Measurements from ENCODE around the gene CHST9.

DNA sequence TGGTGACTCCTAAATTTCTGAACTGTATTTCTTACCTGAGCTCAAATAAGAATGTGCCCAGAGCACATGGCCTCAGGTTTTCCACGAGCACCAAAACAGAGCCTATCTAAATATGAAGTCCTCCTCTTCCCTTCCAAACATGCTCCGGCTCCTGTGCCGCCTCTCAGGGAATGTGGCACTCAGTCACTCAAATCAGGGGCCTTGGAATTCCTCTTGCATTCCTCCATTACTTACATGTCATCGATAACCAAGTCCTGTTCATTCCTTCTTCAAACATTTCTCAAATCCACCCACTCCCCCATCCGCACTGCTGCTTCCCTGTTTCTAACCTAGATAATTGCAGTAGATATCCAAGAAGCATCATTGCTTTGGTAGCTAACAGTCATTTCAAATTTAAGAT lies 151.4 kb downstream of the CHST9 start:
- TF ChIP-seq NR2F1 (conservative IDR thresholded peaks at IDR 0.05), result no peak
- no peak for TF ChIP-seq CTCF (IDR thresholded peaks at IDR 0.05 in 2 of 3, conservative IDR thresholded peaks at IDR 0.05 in 1 of 3; ENCODE audit: control insufficient read depth in 2 of 3, extremely low read depth in 1 of 3, insufficient read depth in 1 of 3, low read depth in 3 of 3, low read length in 3 of 3)
- no peak for TF ChIP-seq POLR2AphosphoS5 (IDR thresholded peaks at IDR 0.05; ENCODE audit: low read length)
- no peak for TF ChIP-seq PKNOX1 (IDR thresholded peaks at IDR 0.05)
- TF ChIP-seq MYC (IDR thresholded peaks at IDR 0.05; ENCODE audit: insufficient read depth, insufficient read length, insufficient replicate concordance, low read length, severe bottlenecking), result no peak
- TF ChIP-seq JUND (IDR thresholded peaks at IDR 0.05; ENCODE audit: low read depth, low read length), result no peak
- TF ChIP-seq, protein P1, sequence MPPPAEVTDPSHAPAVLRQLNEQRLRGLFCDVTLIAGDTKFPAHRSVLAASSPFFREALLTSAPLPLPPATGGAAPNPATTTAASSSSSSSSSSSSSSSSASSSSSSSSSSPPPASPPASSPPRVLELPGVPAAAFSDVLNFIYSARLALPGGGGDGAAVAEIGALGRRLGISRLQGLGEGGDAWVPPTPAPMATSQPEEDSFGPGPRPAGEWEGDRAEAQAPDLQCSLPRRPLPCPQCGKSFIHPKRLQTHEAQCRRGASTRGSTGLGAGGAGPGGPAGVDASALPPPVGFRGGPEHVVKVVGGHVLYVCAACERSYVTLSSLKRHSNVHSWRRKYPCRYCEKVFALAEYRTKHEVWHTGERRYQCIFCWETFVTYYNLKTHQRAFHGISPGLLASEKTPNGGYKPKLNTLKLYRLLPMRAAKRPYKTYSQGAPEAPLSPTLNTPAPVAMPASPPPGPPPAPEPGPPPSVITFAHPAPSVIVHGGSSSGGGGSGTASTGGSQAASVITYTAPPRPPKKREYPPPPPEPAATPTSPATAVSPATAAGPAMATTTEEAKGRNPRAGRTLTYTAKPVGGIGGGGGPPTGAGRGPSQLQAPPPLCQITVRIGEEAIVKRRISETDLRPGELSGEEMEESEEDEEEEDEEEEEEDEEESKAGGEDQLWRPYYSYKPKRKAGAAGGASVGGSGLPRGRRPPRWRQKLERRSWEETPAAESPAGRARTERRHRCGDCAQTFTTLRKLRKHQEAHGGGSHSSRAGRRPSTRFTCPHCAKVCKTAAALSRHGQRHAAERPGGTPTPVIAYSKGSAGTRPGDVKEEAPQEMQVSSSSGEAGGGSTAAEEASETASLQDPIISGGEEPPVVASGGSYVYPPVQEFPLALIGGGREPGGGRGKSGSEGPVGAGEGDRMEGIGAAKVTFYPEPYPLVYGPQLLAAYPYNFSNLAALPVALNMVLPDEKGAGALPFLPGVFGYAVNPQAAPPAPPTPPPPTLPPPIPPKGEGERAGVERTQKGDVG (CRISPR knock-in tag; IDR thresholded peaks at IDR 0.05), result no peak
- no peak for TF ChIP-seq GABPA (IDR thresholded peaks at IDR 0.05; ENCODE audit: low read depth)
- TF ChIP-seq POLR2AphosphoS2 (IDR thresholded peaks at IDR 0.05; ENCODE audit: low read depth, low read length), result no peak
- no peak for TF ChIP-seq REST (IDR thresholded peaks at IDR 0.05; ENCODE audit: low read depth, low read length)
- TF ChIP-seq NR2C2 (IDR thresholded peaks at IDR 0.05; ENCODE audit: borderline replicate concordance, control insufficient read depth, insufficient read length, low read depth), result no peak
- TF ChIP-seq POLR2A (IDR thresholded peaks at IDR 0.05; ENCODE audit: low read depth, low read length), result no peak

Measured in GM12878 (cell line).